Hindlimb muscle (tissue), 1 donor: ENCODE measurements around the gene ATOX1. TPM values are rescaled to one million over a fixed set of nuclear protein-coding genes. Genes with fewer than 3 reads are reported as not detected.
A peak's percentile ranks its signal among the peaks of the same experiment; 100 is the strongest.
"Not testable (repeated sequence)": the region's sequence is repeated elsewhere in the genome, so short reads cannot be mapped to it uniquely, and the experiment has no call there.

ENCODE experiments used
- DNase-seq: peaks from one replicate; pipeline ENCODE4 v3.0.0-alpha.2; 2013
- polyA plus RNA-seq: library from polyadenylated mRNA; unstranded; fragments of 120-200 nt; gene quantifications from one replicate; pipeline ENCODE4 v1.2.1, GENCODE V29; 2013; ENCODE audit not compliant: insufficient read length

ATOX1 gene
- polyA plus RNA-seq, 1 donor, result 44.0 TPM

DNA sequence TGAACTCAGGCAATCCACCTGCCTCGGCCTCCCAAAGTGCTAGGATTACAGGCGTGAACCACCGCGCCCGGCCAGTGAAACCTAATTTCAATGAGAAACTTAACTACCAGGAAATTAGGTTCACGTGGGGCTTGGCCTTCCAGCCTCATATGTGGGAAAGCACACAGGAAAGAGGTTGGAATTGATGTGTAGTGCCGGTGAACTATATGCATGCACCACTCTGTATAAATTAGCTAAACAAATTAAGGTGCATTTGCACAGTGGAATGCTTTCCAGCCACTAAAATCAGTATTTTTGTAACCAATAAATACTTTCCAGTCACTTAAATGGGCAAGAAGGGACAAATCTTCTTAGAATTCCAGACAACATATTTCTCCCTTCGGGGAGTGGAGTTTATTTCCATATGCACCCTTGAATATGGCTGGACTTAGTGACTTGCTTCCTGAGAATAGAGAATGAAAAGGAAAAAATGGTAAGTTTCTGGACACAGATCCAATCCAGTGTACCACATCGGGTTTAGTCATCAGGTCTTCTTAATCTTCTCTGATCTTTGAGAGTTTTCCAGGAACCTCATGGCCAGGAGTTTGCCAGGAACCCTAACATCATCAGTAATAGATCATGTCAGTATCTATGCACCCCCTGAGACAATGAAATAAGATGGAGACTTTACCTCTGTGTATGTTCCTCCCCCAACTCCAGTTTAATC is 24.9 kb downstream of the ATOX1 start:
- DNase-seq, result no peak

DNA sequence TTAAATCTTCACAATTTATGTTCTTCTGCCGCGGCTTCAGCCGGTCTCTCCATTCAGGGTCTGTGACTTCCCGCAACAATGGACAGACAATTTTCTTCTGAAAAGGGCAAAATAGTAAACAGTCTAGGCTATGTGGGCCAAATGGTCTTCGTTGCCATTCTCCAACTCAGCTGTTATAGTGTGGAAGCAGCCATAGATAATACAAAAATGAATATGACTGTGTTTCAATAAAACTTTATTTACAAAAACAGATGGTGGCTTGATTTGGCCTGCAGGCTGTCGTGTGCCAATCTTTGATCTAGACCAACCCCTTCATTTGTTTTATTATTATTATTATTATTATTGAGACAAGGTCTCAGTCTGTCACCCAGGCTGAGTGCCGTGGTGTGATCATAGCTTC is 28.1 kb downstream of the ATOX1 start:
- no peak for DNase-seq

- not testable (repeated sequence) for DNase-seq
Measured at GRCh38 chr5:151729597-151729996, 28.8 kb downstream of the ATOX1 start.

DNA sequence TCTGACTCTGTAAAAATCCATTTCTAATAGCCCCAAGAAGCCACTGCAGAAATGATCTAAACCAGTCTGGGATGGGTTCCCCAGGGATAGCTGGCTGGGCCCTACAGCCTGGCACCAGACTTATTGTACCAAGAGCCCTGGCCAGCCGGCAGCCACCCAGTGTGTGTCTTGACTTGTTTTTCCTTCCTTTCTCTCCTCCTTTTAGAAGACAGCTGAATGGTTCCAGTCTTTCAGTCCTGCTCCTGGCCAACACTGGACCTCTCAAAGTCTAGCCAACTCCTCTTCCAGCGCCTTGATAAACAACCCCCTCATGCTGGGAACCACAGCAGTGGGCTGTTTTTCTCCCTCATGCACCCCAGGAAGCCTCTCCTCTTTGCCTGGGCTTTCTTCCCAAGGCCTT is 34.1 kb downstream of the ATOX1 start:
- no peak for DNase-seq

DNA sequence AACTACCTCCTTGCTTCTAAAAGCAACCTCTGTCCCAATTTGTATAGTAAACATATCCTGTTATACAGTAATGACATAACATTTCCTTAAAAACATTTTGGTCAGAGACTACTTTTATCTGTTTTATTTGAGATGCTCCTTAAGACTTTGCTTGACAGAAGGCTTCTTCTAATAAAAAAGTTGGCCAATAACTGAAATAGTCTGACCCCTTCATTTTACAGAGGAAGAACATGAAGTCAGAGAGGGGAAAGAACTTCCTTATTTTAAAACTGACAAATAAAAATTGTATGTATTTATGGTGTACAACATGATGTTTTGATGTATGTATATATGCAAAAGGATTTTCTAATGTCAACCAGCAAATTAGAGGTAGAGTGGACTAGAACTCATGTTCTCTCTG is 35.9 kb downstream of the ATOX1 start:
- no peak for DNase-seq

- no peak for DNase-seq
Measured at GRCh38 chr5:151721812-151722391, 36.5 kb downstream of the ATOX1 start.

GRCh38 chr5:151721087-151721646 is 37.3 kb downstream of the ATOX1 start:
- no peak for DNase-seq

GRCh38 chr5:151720215-151720614 is 38.2 kb downstream of the ATOX1 start:
- DNase-seq, result no peak

GRCh38 chr5:151719228-151720000 is 39.0 kb downstream of the ATOX1 start:
- no peak for DNase-seq

GRCh38 chr5:151718646-151719045 is 39.8 kb downstream of the ATOX1 start:
- peak; percentile 72 for DNase-seq

GRCh38 chr5:151718153-151718552 is 40.3 kb downstream of the ATOX1 start:
- no peak for DNase-seq

- no peak for DNase-seq
Measured at GRCh38 chr5:151717416-151717815, 41.0 kb downstream of the ATOX1 start.

DNA sequence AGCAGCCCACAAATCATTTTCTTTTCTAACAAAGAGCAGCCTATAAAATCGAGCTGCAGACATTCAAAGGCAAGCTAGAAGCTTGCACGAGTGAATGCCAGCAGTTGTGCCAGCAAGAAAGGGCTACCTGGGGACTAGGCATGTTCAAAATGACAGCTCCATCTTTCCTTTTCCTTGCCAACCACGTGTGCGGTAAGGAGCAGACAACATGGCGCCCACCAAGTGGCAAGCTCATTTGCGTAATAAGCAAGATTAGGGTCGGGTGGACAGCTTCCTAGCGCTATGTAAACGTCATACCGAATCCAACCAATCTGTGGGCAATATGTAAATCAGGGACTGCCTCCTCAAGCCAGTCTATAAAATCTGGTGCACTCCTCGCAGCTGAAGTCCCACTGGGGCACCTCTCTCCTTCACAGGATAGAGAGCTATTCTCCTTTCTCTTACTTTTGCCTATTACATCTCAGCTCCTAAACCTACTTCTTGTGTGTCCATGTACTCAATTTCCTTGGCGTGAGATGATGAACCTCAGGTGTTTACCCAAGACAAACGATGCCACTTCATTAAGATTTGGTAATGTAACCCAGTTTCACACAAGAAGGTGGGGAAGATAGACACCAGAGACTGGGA is 49.2 kb downstream of the ATOX1 start:
- DNase-seq, result no peak

GRCh38 chr5:151708126-151708525 is 50.3 kb downstream of the ATOX1 start:
- DNase-seq, result no peak

DNA sequence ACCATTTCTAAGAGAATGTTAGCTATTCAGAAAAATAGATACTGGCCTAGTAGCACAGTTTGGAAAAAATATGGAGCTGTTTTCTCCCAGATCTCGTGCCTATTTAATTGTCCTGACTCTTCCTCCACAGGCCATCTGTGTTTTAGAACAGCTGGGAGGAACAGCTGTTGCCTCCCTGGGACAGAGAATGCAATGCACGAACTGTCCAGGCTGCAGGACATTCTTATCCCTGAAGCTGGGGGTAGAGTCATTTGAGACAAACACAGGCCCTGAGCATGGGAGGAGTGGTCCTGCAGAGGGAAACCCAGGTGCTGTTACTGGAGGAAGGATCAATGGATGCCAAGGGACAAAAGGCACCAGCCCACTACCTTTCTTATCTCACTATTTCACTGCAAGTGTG is 50.9 kb downstream of the ATOX1 start:
- DNase-seq, result peak; percentile 71

GRCh38 chr5:151706906-151707305 is 51.5 kb downstream of the ATOX1 start:
- DNase-seq, result no peak

GRCh38 chr5:151703780-151704179 is 54.7 kb downstream of the ATOX1 start:
- DNase-seq, result no peak

GRCh38 chr5:151703227-151703626 is 55.2 kb downstream of the ATOX1 start:
- no peak for DNase-seq

DNA sequence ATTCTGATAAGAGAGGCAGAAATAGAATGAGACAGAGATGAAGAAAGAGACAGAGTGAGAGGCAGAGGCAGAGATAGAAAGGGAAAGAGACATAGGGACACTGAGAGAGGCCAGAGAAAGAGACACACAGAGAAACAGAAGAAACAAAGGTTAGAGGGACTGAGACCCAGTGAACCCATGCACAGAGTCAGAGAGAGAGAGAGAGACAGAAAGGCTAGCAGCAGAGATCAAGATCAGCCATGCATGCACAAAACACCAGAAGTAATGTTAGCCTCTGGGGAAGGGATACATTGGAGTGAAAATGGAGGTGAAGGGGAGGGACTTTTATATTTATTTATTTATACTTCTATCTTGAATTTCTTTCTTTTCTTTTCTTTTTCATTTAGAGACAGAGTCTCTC is 57.6 kb downstream of the ATOX1 start:
- no peak for DNase-seq

DNA sequence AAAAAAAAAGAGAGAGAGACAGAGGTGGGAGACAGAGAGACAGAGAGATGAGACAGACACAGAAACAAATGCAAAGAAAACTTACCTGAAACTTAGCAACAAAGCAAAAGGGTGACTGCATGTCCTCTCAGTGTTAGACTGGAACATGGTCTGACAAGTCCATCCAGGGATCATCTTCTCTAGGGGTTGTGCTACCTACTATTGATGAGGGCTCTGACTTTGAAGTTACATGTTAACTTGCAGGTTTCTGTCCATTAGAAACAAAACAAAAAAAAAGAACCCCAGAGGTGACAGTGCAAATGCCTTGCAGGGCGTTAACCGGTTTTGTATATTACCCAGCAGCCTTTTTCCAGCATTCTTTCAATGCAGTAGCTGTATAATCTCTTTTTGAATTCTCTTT is 58.1 kb downstream of the ATOX1 start:
- no peak for DNase-seq

DNA sequence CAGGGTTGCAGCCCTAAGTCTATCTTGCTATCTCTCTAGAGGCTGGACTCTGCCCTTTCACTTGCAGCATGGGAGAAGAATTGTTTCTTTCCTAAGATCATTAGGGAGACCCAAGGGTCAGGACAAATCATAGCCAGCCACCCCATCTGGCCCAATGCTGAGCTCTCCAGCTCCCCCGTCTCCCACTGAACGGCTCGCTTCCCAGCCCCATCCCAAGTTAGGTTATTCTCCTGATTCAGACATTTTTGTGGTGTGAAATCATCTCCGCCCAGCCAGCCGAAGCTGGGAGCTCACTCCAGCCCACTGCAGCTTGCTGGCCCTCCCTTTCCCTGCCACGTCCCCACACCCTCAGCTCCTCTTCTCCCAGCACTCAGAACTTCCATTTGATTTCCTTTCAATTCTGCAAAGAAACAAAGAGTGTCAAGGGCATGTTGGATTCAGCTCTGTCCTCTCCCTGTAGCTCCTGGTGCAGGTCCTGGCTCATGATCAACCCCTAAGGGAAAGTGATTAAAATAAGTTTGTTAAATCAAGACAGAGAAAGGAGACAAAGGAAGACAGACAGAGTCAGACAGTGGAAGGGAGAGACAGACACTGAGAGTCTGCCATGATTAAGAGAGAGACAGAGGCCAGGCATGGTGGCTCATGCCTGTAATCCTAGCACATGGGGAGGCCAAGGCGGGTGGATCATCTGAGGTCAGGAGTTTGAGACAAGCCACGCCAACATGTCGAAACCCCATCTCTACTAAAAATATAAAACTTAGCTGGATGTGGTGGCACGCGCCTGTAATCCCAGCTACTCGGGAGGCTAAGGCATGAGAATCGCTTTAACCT is 59.1 kb downstream of the ATOX1 start:
- DNase-seq, result peak; percentile 93

- not testable (repeated sequence) for DNase-seq
Measured at GRCh38 chr5:151698081-151698480, 60.4 kb downstream of the ATOX1 start.
